ENCODE measurements around the gene PFN4.

Gene PFN4

GRCh38 chr2:24107336-24107735 lies 15.8 kb downstream of the PFN4 start:
- Histone ChIP-seq H3K9ac (ENCODE audit: low read depth, low read length, poor library complexity) (no peak overlapping the region), H2AFZ (ENCODE audit: low read length) (no peak overlapping the region), H3K4me3 (ENCODE audit: low read length in 2 of 2) (no peak overlapping the region), H3K4me2 (ENCODE audit: insufficient read depth, low read length, poor library complexity, severe bottlenecking) (no peak overlapping the region), H2BK5ac (ENCODE audit: low read length) (no peak overlapping the region), H3K27me3 (ENCODE audit: control insufficient read depth in 3 of 3, insufficient read depth in 3 of 3, low read depth in 1 of 3, low read length in 3 of 3) (no peaks in the 10 kb centered on the region), H3K14ac (ENCODE audit: low read length) (no peak overlapping the region), H3K79me1 (ENCODE audit: low read depth, low read length) (no peaks in the 10 kb centered on the region), H3K36me3 (replicated peaks in 1 of 2; ENCODE audit: control insufficient read depth in 2 of 2, insufficient read depth in 2 of 2, low read length in 2 of 2) (no peaks in the 10 kb centered on the region), H2BK12ac (ENCODE audit: low read length) (no peak overlapping the region), H3K9me3 (replicated peaks in 1 of 2; ENCODE audit: control insufficient read depth in 2 of 2, insufficient read depth in 1 of 2, low read depth in 1 of 2, low read length in 2 of 2) (peaks cover 0 to 6% of the 10 kb centered on the region in 2 donors), H3K18ac (ENCODE audit: low read length) (no peak overlapping the region), H3K27ac (replicated peaks; ENCODE audit: low read length) (no peak overlapping the region), H2BK120ac (ENCODE audit: low read depth, low read length) (no peak overlapping the region), H4K91ac (ENCODE audit: low read depth, low read length, poor library complexity) (no peak overlapping the region), H2BK15ac (ENCODE audit: low read length) (no peak overlapping the region), H3K23ac (ENCODE audit: low read depth, low read length, poor library complexity) (no peak overlapping the region), H4K8ac (ENCODE audit: low read depth, low read length) (no peak overlapping the region), H3K4ac (ENCODE audit: low read length) (no peak overlapping the region), H2AK5ac (ENCODE audit: low read depth, low read length) (no peak overlapping the region), H3K4me1 (ENCODE audit: control insufficient read depth in 2 of 2, insufficient read depth in 1 of 2, low read depth in 1 of 2, low read length in 2 of 2) (no peaks in the 10 kb centered on the region)
- no peak for DNase-seq (ENCODE audit: low spot score)
- WGBS, 2 donors (ENCODE audit: extremely low coverage in 2 of 2, insufficient read length in 2 of 2, insufficient replicate concordance in 1 of 2), result no CpG with 5 or more reads among the region's 1 CpG

GRCh38 chr2:24106786-24107185 lies 16.3 kb downstream of the PFN4 start:
- no peaks in the 10 kb centered on the region for H3K79me1 ChIP-seq (ENCODE audit: low read depth, low read length)
- no peak overlapping the region for H2BK15ac ChIP-seq (ENCODE audit: low read length)

GRCh38 chr2:24105816-24106215 lies 17.3 kb downstream of the PFN4 start:
- H2AK5ac ChIP-seq (ENCODE audit: low read depth, low read length), result no peak overlapping the region
- no peak overlapping the region for H2BK5ac ChIP-seq (ENCODE audit: low read length)
- H3K4ac ChIP-seq (ENCODE audit: low read length), result no peak overlapping the region
- H3K18ac ChIP-seq (ENCODE audit: low read length), result no peak overlapping the region
- H3K79me1 ChIP-seq (ENCODE audit: low read depth, low read length), result no peaks in the 10 kb centered on the region
- no peaks in the 10 kb centered on the region for H3K4me1 ChIP-seq (ENCODE audit: control insufficient read depth in 2 of 2, insufficient read depth in 1 of 2, low read depth in 1 of 2, low read length in 2 of 2)
- H2BK12ac ChIP-seq (ENCODE audit: low read length), result no peak overlapping the region
- DNase-seq (ENCODE audit: low spot score), result no peak
- peaks cover 0 to 6% of the 10 kb centered on the region in 2 donors for H3K9me3 ChIP-seq (replicated peaks in 1 of 2; ENCODE audit: control insufficient read depth in 2 of 2, insufficient read depth in 1 of 2, low read depth in 1 of 2, low read length in 2 of 2)
- no peaks in the 10 kb centered on the region for H3K36me3 ChIP-seq (replicated peaks in 1 of 2; ENCODE audit: control insufficient read depth in 2 of 2, insufficient read depth in 2 of 2, low read length in 2 of 2)
- WGBS, 2 donors (ENCODE audit: extremely low coverage in 2 of 2, insufficient read length in 2 of 2, insufficient replicate concordance in 1 of 2), result no CpG with 5 or more reads among the region's 2 CpGs
- no peak overlapping the region for H2AFZ ChIP-seq (ENCODE audit: low read length)
- no peak overlapping the region for H3K23ac ChIP-seq (ENCODE audit: low read depth, low read length, poor library complexity)
- no peak overlapping the region for H3K9ac ChIP-seq (ENCODE audit: low read depth, low read length, poor library complexity)
- no peak overlapping the region for H3K4me2 ChIP-seq (ENCODE audit: insufficient read depth, low read length, poor library complexity, severe bottlenecking)
- H2BK15ac ChIP-seq (ENCODE audit: low read length), result no peak overlapping the region
- no peak overlapping the region for H4K91ac ChIP-seq (ENCODE audit: low read depth, low read length, poor library complexity)
- no peak overlapping the region for H3K27ac ChIP-seq (replicated peaks; ENCODE audit: low read length)
- no peak overlapping the region for H2BK120ac ChIP-seq (ENCODE audit: low read depth, low read length)
- H4K8ac ChIP-seq (ENCODE audit: low read depth, low read length), result no peak overlapping the region
- H3K14ac ChIP-seq (ENCODE audit: low read length), result no peak overlapping the region
- no peaks in the 10 kb centered on the region for H3K27me3 ChIP-seq (ENCODE audit: control insufficient read depth in 3 of 3, insufficient read depth in 3 of 3, low read depth in 1 of 3, low read length in 3 of 3)
- H3K4me3 ChIP-seq (ENCODE audit: low read length in 2 of 2), result no peak overlapping the region

More at GRCh38 chr2:24106786-24107185, 16.3 kb downstream of the PFN4 start:
- Histone ChIP-seq H2AFZ (ENCODE audit: low read length) (no peak overlapping the region), H3K14ac (ENCODE audit: low read length) (no peak overlapping the region), H3K18ac (ENCODE audit: low read length) (no peak overlapping the region), H3K27me3 (ENCODE audit: control insufficient read depth in 3 of 3, insufficient read depth in 3 of 3, low read depth in 1 of 3, low read length in 3 of 3) (no peaks in the 10 kb centered on the region), H3K36me3 (replicated peaks in 1 of 2; ENCODE audit: control insufficient read depth in 2 of 2, insufficient read depth in 2 of 2, low read length in 2 of 2) (no peaks in the 10 kb centered on the region), H2BK12ac (ENCODE audit: low read length) (no peak overlapping the region), H3K4me1 (ENCODE audit: control insufficient read depth in 2 of 2, insufficient read depth in 1 of 2, low read depth in 1 of 2, low read length in 2 of 2) (no peaks in the 10 kb centered on the region), H2BK5ac (ENCODE audit: low read length) (no peak overlapping the region), H3K4ac (ENCODE audit: low read length) (no peak overlapping the region), H3K4me2 (ENCODE audit: insufficient read depth, low read length, poor library complexity, severe bottlenecking) (no peak overlapping the region), H3K9me3 (replicated peaks in 1 of 2; ENCODE audit: control insufficient read depth in 2 of 2, insufficient read depth in 1 of 2, low read depth in 1 of 2, low read length in 2 of 2) (peaks cover 0 to 6% of the 10 kb centered on the region in 2 donors), H3K23ac (ENCODE audit: low read depth, low read length, poor library complexity) (no peak overlapping the region), H3K27ac (replicated peaks; ENCODE audit: low read length) (no peak overlapping the region), H2AK5ac (ENCODE audit: low read depth, low read length) (no peak overlapping the region), H2BK120ac (ENCODE audit: low read depth, low read length) (no peak overlapping the region), H4K8ac (ENCODE audit: low read depth, low read length) (no peak overlapping the region), H4K91ac (ENCODE audit: low read depth, low read length, poor library complexity) (no peak overlapping the region), H3K9ac (ENCODE audit: low read depth, low read length, poor library complexity) (no peak overlapping the region), H3K4me3 (ENCODE audit: low read length in 2 of 2) (no peak overlapping the region)
- DNase-seq (ENCODE audit: low spot score), result no peak

GRCh38 chr2:24104906-24105305 lies 18.2 kb downstream of the PFN4 start:
- no peak overlapping the region for H3K27ac ChIP-seq (replicated peaks; ENCODE audit: low read length)
- no peak overlapping the region for H2AFZ ChIP-seq (ENCODE audit: low read length)
- H3K79me1 ChIP-seq (ENCODE audit: low read depth, low read length), result no peaks in the 10 kb centered on the region
- no peak overlapping the region for H2BK5ac ChIP-seq (ENCODE audit: low read length)
- no peak overlapping the region for H2BK120ac ChIP-seq (ENCODE audit: low read depth, low read length)
- WGBS, 2 donors (ENCODE audit: extremely low coverage in 2 of 2, insufficient read length in 2 of 2, insufficient replicate concordance in 1 of 2), result no CpG with 5 or more reads among the region's 4 CpGs
- no peak overlapping the region for H3K18ac ChIP-seq (ENCODE audit: low read length)
- no peak overlapping the region for H3K23ac ChIP-seq (ENCODE audit: low read depth, low read length, poor library complexity)
- H4K91ac ChIP-seq (ENCODE audit: low read depth, low read length, poor library complexity), result no peak overlapping the region
- no peak overlapping the region for H3K4ac ChIP-seq (ENCODE audit: low read length)
- H2BK15ac ChIP-seq (ENCODE audit: low read length), result no peak overlapping the region
- H3K14ac ChIP-seq (ENCODE audit: low read length), result no peak overlapping the region
- H3K27me3 ChIP-seq (ENCODE audit: control insufficient read depth in 3 of 3, insufficient read depth in 3 of 3, low read depth in 1 of 3, low read length in 3 of 3), result no peaks in the 10 kb centered on the region
- no peak overlapping the region for H3K9ac ChIP-seq (ENCODE audit: low read depth, low read length, poor library complexity)
- no peaks in the 10 kb centered on the region for H3K36me3 ChIP-seq (replicated peaks in 1 of 2; ENCODE audit: control insufficient read depth in 2 of 2, insufficient read depth in 2 of 2, low read length in 2 of 2)
- H3K4me1 ChIP-seq (ENCODE audit: control insufficient read depth in 2 of 2, insufficient read depth in 1 of 2, low read depth in 1 of 2, low read length in 2 of 2), result no peaks in the 10 kb centered on the region
- H3K4me3 ChIP-seq (ENCODE audit: low read length in 2 of 2), result no peak overlapping the region
- no peak overlapping the region for H2BK12ac ChIP-seq (ENCODE audit: low read length)
- H3K4me2 ChIP-seq (ENCODE audit: insufficient read depth, low read length, poor library complexity, severe bottlenecking), result no peak overlapping the region
- DNase-seq (ENCODE audit: low spot score), result no peak
- H2AK5ac ChIP-seq (ENCODE audit: low read depth, low read length), result no peak overlapping the region
- no peak overlapping the region for H4K8ac ChIP-seq (ENCODE audit: low read depth, low read length)
- H3K9me3 ChIP-seq (replicated peaks in 1 of 2; ENCODE audit: control insufficient read depth in 2 of 2, insufficient read depth in 1 of 2, low read depth in 1 of 2, low read length in 2 of 2), result peaks cover 0 to 6% of the 10 kb centered on the region in 2 donors
